ENCODE results near the gene MT1B. TPM values are rescaled to one million over a fixed set of nuclear protein-coding genes. Genes with fewer than 3 reads are reported as not detected.
A peak's percentile ranks its signal among the peaks of the same experiment; 100 is the strongest.

Gene MT1B
- total and polyA plus RNA-seq, 2 of the 13 experiments (the other 11 are each of a cell fraction or from before 2014, with no cell fraction given), result 0.89 TPM; not detected in 1

DNA sequence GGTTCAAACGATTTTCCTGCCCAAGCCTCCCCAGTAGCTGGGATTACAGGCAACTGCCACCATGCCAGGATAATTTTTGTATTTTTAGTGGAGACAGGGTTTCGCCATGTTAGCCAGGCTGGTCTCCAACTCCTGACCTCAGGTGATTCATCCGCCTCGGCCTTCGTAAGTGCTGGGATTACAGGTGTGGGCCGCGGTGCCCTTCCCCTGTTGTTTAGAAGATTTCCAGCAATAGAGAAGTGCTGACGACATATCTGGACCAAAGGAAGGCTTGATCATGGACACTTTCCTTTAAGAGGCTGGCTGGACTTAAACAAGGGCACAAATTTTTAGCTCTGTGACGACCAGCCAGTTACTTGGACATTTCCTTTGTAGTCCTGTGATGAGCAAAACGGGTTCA is 20.5 kb upstream of the MT1B start:
- no peak for FAIRE-seq
- BruUV-seq (replicated peaks), result no TSS peak
- POLR2A ChIA-PET, result no interaction called here

DNA sequence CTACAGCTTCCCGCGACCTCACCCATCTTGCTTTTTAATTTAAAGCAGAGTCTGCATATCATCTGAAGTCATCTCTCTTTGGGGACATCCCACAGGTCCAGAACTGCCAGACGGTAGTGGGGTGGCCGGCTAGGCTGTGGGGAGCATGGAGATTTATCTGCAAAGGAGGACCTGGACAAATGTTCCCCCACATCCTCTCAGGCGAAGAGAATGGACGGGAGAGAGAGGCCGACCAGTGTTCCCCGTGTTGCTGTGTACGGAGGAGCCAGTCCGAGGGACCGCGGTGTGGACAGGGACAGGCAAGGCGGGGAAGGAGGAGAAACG is 19.9 kb upstream of the MT1B start:
- peak overlapping the region; percentile 7; the same call in 1 of the 2 replicates for H3K9ac ChIP-seq (ENCODE audit: insufficient read depth, low read depth, low read length)
- intact Hi-C loops (cut with micrococcal nuclease; ENCODE audit: unreplicated experiment) (no loop called here), in situ Hi-C loops (cut with HindIII; ENCODE audit: extremely low pct_ligation_motif_present, low pct_unique_long_range_greater_than_20kb) (no loop called here)
- FAIRE-seq (no peak), ATAC-seq (peak; percentile 62), DNase-seq (ENCODE audit: low spot score) (no peak)
- H3K4me3 ChIP-seq (replicated peaks in 1 of 3; ENCODE audit: insufficient read depth in 1 of 3, low read depth in 2 of 3, low read length in 3 of 3), result peak overlapping the region; percentile 41 to 73 (median 54); a peak in 4 of 6 replicates
- no peak overlapping the region for H2AFZ ChIP-seq (ENCODE audit: low read length)
- H3K4me2 ChIP-seq (ENCODE audit: low read depth, low read length), result peak overlapping the region; percentile 77
- H3K9me3 ChIP-seq (ENCODE audit: low read length), result no peaks in the 10 kb centered on the region
- H3K36me3 ChIP-seq (replicated peaks in 1 of 2; ENCODE audit: control insufficient read depth in 1 of 2, insufficient read depth in 2 of 2, low read length in 2 of 2), result no peaks in the 10 kb centered on the region
- no peak overlapping the region for H3K27ac ChIP-seq (ENCODE audit: extremely low read length, insufficient read depth, low read length)
- WGBS (ENCODE audit: low lambda C conversion rate), result 8% methylated on average over 14 of the region's 14 CpGs
- ChIA-PET POLR2A (no interaction called here), CTCF (ENCODE audit: low intra/inter-chr PET ratio, low total read pairs) (no interaction called here)
- H3K27me3 ChIP-seq (ENCODE audit: control insufficient read depth in 1 of 2, insufficient read depth in 2 of 2, low read length in 2 of 2), result peaks cover 8 to 79% of the 10 kb centered on the region in 2 experiments; a peak in 4 of 5 replicates
- H3K79me2 ChIP-seq (ENCODE audit: insufficient read depth, low read length), result no peaks in the 10 kb centered on the region
- no TSS peak for BruUV-seq (replicated peaks)
- H3K4me1 ChIP-seq (ENCODE audit: insufficient read depth, low read length), result peaks cover 29% of the 10 kb centered on the region
- no peaks in the 10 kb centered on the region for H4K20me1 ChIP-seq (ENCODE audit: insufficient read depth, low read length)
- TF ChIP-seq ZFP1 (CRISPR knock-in tag; IDR thresholded peaks at IDR 0.05) (no peak), ZNF567 (CRISPR knock-in tag; IDR thresholded peaks at IDR 0.05; ENCODE audit: borderline replicate concordance) (no peak), ZNF614 (CRISPR knock-in tag; IDR thresholded peaks at IDR 0.05; ENCODE audit: borderline replicate concordance) (no peak), SKI (IDR thresholded peaks at IDR 0.05; ENCODE audit: partially characterized antibody) (no peak), ZNF562 (CRISPR knock-in tag; IDR thresholded peaks at IDR 0.05; ENCODE audit: borderline replicate concordance) (no peak), ZBTB2 (CRISPR knock-in tag; IDR thresholded peaks at IDR 0.05; ENCODE audit: low read depth) (no peak), TAF1 (CRISPR knock-in tag; IDR thresholded peaks at IDR 0.05) (no peak), ZNF263 (CRISPR knock-in tag; IDR thresholded peaks at IDR 0.05) (0 out of 2 replicates have a peak, but pooled peaks have one; percentile 17)
- TF ChIP-seq, protein P1, sequence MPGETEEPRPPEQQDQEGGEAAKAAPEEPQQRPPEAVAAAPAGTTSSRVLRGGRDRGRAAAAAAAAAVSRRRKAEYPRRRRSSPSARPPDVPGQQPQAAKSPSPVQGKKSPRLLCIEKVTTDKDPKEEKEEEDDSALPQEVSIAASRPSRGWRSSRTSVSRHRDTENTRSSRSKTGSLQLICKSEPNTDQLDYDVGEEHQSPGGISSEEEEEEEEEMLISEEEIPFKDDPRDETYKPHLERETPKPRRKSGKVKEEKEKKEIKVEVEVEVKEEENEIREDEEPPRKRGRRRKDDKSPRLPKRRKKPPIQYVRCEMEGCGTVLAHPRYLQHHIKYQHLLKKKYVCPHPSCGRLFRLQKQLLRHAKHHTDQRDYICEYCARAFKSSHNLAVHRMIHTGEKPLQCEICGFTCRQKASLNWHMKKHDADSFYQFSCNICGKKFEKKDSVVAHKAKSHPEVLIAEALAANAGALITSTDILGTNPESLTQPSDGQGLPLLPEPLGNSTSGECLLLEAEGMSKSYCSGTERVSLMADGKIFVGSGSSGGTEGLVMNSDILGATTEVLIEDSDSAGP (CRISPR knock-in tag; IDR thresholded peaks at IDR 0.05; ENCODE audit: borderline replicate concordance), result peak; percentile 51; the same call in 1 of the 2 replicates
- TF ChIP-seq, protein P2, sequence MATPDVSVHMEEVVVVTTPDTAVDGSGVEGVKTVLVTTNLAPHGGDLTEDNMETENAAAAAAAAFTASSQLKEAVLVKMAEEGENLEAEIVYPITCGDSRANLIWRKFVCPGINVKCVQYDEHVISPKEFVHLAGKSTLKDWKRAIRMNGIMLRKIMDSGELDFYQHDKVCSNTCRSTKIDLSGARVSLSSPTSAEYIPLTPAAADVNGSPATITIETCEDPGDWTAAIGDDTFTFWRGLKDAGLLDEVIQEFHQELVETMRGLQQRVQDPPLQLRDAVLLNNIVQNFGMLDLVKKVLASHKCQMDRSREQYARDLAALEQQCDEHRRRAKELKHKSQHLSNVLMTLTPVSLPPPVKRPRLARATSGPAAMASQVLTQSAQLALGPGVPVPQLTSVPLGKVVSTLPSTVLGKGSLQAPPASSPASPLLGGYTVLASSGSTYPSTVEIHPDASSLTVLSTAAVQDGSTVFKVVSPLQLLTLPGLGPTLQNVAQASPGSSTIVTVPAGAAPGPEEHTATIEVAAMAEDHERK (CRISPR knock-in tag; IDR thresholded peaks at IDR 0.05; ENCODE audit: low read depth), result no peak

More for the DNA sequence above, 20.5 kb upstream of the MT1B start:
- Histone ChIP-seq H4K20me1 (ENCODE audit: insufficient read depth, low read length) (no peaks in the 10 kb centered on the region), H3K4me2 (ENCODE audit: low read depth, low read length) (no peak overlapping the region), H3K4me3 (replicated peaks in 1 of 3; ENCODE audit: insufficient read depth in 1 of 3, low read depth in 2 of 3, low read length in 3 of 3) (no peak overlapping the region), H3K27ac (ENCODE audit: extremely low read length, insufficient read depth, low read length) (no peak overlapping the region), H3K36me3 (replicated peaks in 1 of 2; ENCODE audit: control insufficient read depth in 1 of 2, insufficient read depth in 2 of 2, low read length in 2 of 2) (no peaks in the 10 kb centered on the region), H3K27me3 (ENCODE audit: control insufficient read depth in 1 of 2, insufficient read depth in 2 of 2, low read length in 2 of 2) (peaks cover 6 to 73% of the 10 kb centered on the region in 2 experiments; a peak in 4 of 5 replicates), H2AFZ (ENCODE audit: low read length) (no peak overlapping the region), H3K4me1 (ENCODE audit: insufficient read depth, low read length) (peaks cover 35% of the 10 kb centered on the region), H3K9ac (ENCODE audit: insufficient read depth, low read depth, low read length) (no peak overlapping the region), H3K9me3 (ENCODE audit: low read length) (no peaks in the 10 kb centered on the region), H3K79me2 (ENCODE audit: insufficient read depth, low read length) (no peaks in the 10 kb centered on the region)
- ATAC-seq (no peak), DNase-seq (ENCODE audit: low spot score) (no peak)
- intact Hi-C loops (cut with micrococcal nuclease; ENCODE audit: unreplicated experiment), result no loop called here
- in situ Hi-C loops (cut with HindIII; ENCODE audit: extremely low pct_ligation_motif_present, low pct_unique_long_range_greater_than_20kb), result no loop called here
- CTCF ChIA-PET (ENCODE audit: low intra/inter-chr PET ratio, low total read pairs), result no interaction called here
- TF ChIP-seq FOSL2 (CRISPR knock-in tag; IDR thresholded peaks at IDR 0.05) (0 out of 2 replicates have a peak, but pooled peaks have one; percentile 18), ZNF30 (CRISPR knock-in tag; IDR thresholded peaks at IDR 0.05) (no peak)
- TF ChIP-seq, protein P1 (CRISPR knock-in tag; IDR thresholded peaks at IDR 0.05; ENCODE audit: borderline replicate concordance), result 0 out of 2 replicates have a peak, but pooled peaks have one; percentile 3
- WGBS (ENCODE audit: low lambda C conversion rate), result 39% methylated on average over 10 of the region's 10 CpGs
